Germinal center (tissue), 1 donor: ENCODE measurements around the gene CD4.
A peak's percentile ranks its signal among the peaks of the same experiment; 100 is the strongest.
"Not testable (repeated sequence)": the region's sequence is repeated elsewhere in the genome, so short reads cannot be mapped to it uniquely, and the experiment has no call there.

Source experiments
- DNase-seq: peaks from one replicate; pipeline ENCODE4 v3.0.0; 2012; ENCODE audit warnings: mixed read lengths, low spot score

The CD4 gene

DNA sequence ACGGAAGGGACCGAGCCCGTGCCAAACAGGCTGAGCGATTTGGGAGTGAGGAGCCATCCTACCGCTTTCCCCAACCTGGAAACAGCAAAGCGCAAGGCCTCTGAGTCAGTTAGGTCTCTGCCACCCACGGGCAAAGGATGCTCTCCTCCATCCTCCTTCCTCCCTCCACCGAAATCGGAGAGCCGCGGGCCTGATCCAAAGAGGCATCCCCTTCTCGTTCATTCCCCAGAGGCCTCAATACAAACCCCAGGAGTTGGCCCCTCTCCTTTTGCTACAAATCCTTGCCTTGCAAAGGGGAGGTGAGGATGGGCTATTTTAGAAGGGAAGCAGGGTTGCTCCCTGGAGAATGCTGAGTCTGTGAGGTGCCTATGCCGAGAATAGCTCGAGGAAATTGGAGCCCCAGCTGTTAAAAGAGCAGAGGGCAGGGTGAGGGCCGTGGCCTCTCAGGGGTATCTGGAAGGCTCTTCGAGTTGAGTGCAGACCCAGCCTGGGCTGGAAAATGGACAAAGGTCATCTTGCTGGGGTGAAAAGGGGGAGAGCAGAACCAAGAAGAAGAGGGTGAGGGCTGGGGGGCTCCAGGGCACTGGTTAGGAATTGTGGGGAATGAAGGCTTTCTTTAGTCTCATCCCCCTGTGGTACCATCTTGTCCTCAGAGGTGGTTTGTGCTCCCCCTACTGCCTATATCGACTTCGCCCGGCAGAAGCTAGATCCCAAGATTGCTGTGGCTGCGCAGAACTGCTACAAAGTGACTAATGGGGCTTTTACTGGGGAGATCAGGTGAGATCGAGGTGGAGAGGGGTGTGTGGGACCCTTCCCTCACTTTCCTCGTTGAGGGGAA is 79.1 kb downstream of the CD4 start:
- no peak for DNase-seq

DNA sequence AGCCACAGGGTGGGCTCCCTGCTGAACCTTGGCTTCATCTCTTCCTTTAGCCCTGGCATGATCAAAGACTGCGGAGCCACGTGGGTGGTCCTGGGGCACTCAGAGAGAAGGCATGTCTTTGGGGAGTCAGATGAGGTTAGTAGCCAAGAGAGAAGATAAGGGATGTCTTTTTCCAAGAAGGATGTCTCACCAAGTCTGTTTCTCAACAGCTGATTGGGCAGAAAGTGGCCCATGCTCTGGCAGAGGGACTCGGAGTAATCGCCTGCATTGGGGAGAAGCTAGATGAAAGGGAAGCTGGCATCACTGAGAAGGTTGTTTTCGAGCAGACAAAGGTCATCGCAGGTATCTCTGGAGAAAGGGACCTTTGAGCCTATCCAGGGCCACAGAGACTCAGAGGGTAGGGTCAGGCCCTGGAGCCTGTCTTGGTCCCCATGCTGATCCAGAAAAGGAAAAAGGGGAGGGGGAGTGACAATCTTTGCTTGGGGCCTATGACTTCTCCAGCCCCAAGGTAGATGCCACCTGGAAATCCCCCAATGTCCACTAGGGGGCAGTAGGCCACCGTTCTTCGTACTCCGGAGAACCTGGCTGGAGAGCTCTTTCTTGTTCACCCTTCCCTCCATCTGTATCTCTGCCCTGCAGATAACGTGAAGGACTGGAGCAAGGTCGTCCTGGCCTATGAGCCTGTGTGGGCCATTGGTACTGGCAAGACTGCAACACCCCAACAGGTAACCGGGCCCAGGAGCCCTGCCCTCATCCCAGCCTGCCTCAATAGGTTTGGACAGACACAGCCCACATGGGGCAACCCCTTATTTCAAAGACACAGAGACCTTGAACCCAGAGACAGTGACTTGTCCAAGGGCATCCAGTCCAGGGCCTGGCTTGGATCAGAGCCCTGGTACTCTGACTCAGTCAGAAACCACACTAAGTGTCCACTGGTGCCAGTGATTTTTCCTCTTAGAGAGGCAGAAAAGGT is 80.0 kb downstream of the CD4 start:
- DNase-seq, result peak; percentile 81

DNA sequence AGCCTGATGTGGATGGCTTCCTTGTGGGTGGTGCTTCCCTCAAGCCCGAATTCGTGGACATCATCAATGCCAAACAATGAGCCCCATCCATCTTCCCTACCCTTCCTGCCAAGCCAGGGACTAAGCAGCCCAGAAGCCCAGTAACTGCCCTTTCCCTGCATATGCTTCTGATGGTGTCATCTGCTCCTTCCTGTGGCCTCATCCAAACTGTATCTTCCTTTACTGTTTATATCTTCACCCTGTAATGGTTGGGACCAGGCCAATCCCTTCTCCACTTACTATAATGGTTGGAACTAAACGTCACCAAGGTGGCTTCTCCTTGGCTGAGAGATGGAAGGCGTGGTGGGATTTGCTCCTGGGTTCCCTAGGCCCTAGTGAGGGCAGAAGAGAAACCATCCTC is 81.0 kb downstream of the CD4 start:
- DNase-seq, result not testable (repeated sequence)
